Gastroesophageal sphincter (tissue), 3 donors: ENCODE measurements around the gene ASIC3.

Experiments used
- EP300 ChIP-seq: sonication (generic); formaldehyde crosslinking; IDR thresholded peaks from one replicate; pipeline ENCODE4 v1.6.1; 2017; ENCODE audit warnings: antibody characterized with exemption, mild to moderate bottlenecking
- POLR2A ChIP-seq, 2 donors: fragments of 450-650 bp; IDR thresholded peaks; one replicate each; pipeline ENCODE4 v1.6.1; 2017; ENCODE audit warnings: antibody characterized with exemption in 2 of 2, mild to moderate bottlenecking in 2 of 2, moderate library complexity in 1 of 2
- POLR2AphosphoS5 ChIP-seq: sonication (generic); formaldehyde crosslinking; IDR thresholded peaks from one replicate; pipeline ENCODE4 v1.6.1; 2017; ENCODE audit warnings: antibody characterized with exemption
- TF ChIP-seq, protein P1 (sequence below), 4 experiments: fragments of 200-600 bp in 2 of 4; fragments of 450-650 bp in 2 of 4; sonication (generic) in 1 of 4; IDR thresholded peaks; one replicate each; pipeline ENCODE4 v1.5.1; 2017 to 2019; ENCODE audit warnings: antibody characterized with exemption in 4 of 4, mild to moderate bottlenecking in 2 of 4, moderate library complexity in 2 of 4

DNA sequence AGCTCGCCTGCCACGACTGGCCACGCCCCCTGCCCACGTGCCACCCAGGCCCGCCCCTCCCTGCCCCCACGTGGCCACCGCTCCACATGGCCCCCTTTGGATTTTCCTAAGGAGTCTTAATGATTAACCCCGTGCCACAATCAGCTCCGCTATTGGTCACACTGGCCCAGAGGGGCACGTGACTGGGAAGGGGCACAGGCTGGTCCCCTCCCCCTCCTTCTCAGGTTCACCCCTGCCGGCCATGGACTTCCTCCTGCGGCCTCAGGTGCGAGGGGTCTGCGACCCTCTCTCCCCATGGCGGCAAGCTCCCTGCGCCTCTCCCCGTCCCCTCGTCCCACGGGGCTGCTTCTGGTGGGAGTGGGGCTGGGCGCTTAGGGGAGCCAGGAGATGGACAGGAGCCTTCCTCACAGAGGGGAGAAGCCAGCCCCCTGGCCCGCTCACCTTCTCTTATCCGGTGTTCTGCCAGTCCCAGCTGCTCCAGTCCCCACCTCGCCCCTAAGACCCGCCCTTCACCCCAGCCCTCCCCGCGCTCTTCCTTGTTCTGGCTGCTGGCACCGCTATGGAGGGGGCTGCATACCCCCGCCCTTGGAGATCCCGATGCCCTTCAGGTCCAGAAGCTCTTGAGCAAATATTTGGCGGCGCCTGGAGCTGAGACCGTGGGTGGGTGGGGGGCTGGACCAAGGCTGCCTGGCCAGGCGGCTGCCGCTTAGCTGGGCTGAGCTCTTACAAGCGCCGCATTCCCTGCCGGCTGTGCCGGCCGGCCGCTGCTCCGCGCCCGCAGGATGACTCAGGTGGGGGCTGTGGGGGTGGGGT, 14.3 kb downstream of the ASIC3 start:
- TF ChIP-seq, protein P1, sequence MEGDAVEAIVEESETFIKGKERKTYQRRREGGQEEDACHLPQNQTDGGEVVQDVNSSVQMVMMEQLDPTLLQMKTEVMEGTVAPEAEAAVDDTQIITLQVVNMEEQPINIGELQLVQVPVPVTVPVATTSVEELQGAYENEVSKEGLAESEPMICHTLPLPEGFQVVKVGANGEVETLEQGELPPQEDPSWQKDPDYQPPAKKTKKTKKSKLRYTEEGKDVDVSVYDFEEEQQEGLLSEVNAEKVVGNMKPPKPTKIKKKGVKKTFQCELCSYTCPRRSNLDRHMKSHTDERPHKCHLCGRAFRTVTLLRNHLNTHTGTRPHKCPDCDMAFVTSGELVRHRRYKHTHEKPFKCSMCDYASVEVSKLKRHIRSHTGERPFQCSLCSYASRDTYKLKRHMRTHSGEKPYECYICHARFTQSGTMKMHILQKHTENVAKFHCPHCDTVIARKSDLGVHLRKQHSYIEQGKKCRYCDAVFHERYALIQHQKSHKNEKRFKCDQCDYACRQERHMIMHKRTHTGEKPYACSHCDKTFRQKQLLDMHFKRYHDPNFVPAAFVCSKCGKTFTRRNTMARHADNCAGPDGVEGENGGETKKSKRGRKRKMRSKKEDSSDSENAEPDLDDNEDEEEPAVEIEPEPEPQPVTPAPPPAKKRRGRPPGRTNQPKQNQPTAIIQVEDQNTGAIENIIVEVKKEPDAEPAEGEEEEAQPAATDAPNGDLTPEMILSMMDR (IDR thresholded peaks at IDR 0.05), result no peak
- TF ChIP-seq POLR2A (IDR thresholded peaks at IDR 0.05), result no peak
- no peak for TF ChIP-seq POLR2AphosphoS5
- TF ChIP-seq EP300, result no peak
